CD4-positive, CD25-positive, alpha-beta regulatory T cell (primary cell): ENCODE data around the gene FNIP2. TPM values are rescaled to one million over a fixed set of nuclear protein-coding genes. Genes with fewer than 3 reads are reported as not detected.
A peak's percentile ranks its signal among the peaks of the same experiment; 100 is the strongest.

Experiments used
- ATAC-seq, 2 donors: fragments of 150-1000 bp; cut with Tn5 transposase; one replicate each; pipeline ENCODE4 v1.10.0; 2021; ENCODE audit warnings: low read depth in 2 of 2, moderate number of reproducible peaks in 2 of 2, moderate library complexity in 1 of 2
- DNase-seq, 3 donors: peaks; one replicate each; pipeline versions ENCODE4 v3.0.0 to v3.0.0-alpha.2; 2012 to 2022; ENCODE audit warnings: mixed read lengths in 1 of 3
- H3K27ac ChIP-seq: one replicate; pipeline ENCODE4 v1.7.0; 2013; ENCODE audit warnings: mild to moderate bottlenecking, low read length; ENCODE audit not compliant: insufficient read depth, poor library complexity, severe bottlenecking
- H3K27me3 ChIP-seq: one replicate; pipeline ENCODE4 v1.7.0; 2013; ENCODE audit warnings: low read length; ENCODE audit not compliant: control insufficient read depth, insufficient read depth
- H3K36me3 ChIP-seq: one replicate; pipeline ENCODE4 v1.7.0; 2013; ENCODE audit warnings: mild to moderate bottlenecking, low read length, moderate library complexity; ENCODE audit not compliant: control insufficient read depth, insufficient read depth
- H3K4me1 ChIP-seq: 2 replicates; pipeline ENCODE4 v1.7.0; 2013; ENCODE audit warnings: mild to moderate bottlenecking, low read length; ENCODE audit not compliant: insufficient read depth, control insufficient read depth, poor library complexity, severe bottlenecking
- H3K4me3 ChIP-seq: one replicate; pipeline ENCODE4 v1.7.0; 2013; ENCODE audit warnings: low read depth, mild to moderate bottlenecking, low read length, moderate library complexity
- H3K9me3 ChIP-seq, 2 experiments: 1 replicate in 1 of 2; 2 replicates in 1 of 2; pipeline ENCODE4 v1.7.0; 2013; ENCODE audit warnings: low read length in 2 of 2, mild to moderate bottlenecking in 1 of 2, moderate library complexity in 1 of 2; ENCODE audit not compliant: control insufficient read depth in 2 of 2
- H3K27ac Mint-ChIP-seq, 3 donors: one replicate each; pipeline ENCODE4 v1.8.0; 2020 to 2022; ENCODE audit warnings: mild to moderate bottlenecking in 3 of 3, mixed read lengths in 3 of 3, moderate library complexity in 2 of 3
- H3K27me3 Mint-ChIP-seq: one replicate; pipeline ENCODE4 v1.8.0; 2022; ENCODE audit warnings: mild to moderate bottlenecking, mixed read lengths
- H3K36me3 Mint-ChIP-seq: one replicate; pipeline ENCODE4 v1.8.0; 2020; ENCODE audit warnings: mixed read lengths
- H3K4me1 Mint-ChIP-seq, 4 donors: one replicate each; pipeline ENCODE4 v1.8.0; 2020 to 2022; ENCODE audit warnings: mixed read lengths in 4 of 4, mild to moderate bottlenecking in 1 of 4
- H3K4me3 Mint-ChIP-seq, 4 donors: one replicate each; pipeline ENCODE4 v1.8.0; 2020 to 2022; ENCODE audit warnings: mild to moderate bottlenecking in 4 of 4, mixed read lengths in 4 of 4, moderate library complexity in 3 of 4
- H3K9me3 Mint-ChIP-seq, 7 donors: one replicate each; pipeline ENCODE4 v1.8.0; 2020 to 2022; ENCODE audit warnings: mixed read lengths in 7 of 7, mild to moderate bottlenecking in 3 of 7, moderate library complexity in 2 of 7
- polyA plus RNA-seq, 4 donors: library from polyadenylated mRNA; unstranded; fragments of 300-500 nt; fragmentation: Illumina TruSeq; gene quantifications; one replicate each; pipeline ENCODE4 v1.2.3, GENCODE V29; 2021
- total RNA-seq: library from RNA; stranded (reverse); gene quantifications from one replicate; pipeline ENCODE4 v1.2.3, GENCODE V29; 2022

Gene FNIP2
- total and polyA plus RNA-seq, 5 donors from 2014 or later = 1.5 to 8.9 (median 2.3) TPM

DNA sequence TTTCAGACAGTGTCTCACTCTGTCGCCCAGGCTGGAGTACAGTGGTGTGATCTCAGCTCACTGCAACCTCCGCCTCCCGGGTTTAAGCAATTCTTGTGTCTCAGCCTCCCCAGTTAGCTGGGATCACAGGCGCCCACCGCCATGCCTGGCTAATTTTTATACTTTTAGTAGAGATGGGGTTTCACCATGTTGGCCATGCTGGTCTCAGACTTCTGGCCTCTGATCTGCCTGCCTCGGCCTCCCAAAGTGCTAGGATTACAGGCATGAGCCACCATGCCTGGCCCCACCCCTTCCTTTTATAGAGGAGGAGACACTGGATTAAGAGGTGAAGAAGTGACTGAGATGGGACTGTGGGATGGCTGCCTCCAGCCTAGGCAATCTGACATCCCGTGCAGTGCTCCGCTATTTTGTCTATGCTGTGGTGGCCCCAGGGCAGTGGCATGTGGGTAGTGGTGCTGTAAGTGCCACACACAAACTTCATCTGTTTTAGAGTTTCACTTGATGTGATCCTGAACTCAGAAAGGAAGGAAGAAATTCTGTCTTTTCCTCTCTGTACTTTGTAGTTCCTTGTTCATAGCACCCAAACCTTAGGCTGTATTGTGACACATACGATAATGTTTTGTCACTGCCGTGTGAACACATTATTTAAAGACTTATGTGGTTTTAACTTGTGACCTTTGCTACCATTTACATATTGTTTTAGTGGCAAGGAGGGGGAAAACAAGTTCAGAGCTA lies 48.9 kb downstream of the FNIP2 start:
- Histone ChIP-seq H3K4me1 (peaks cover 8% of the 10 kb centered on the region), H3K36me3 (no peaks in the 10 kb centered on the region), H3K27ac (no peak overlapping the region), H3K27me3 (no peaks in the 10 kb centered on the region), H3K4me3 (no peak overlapping the region), H3K9me3 (no peaks in the 10 kb centered on the region)
- ATAC-seq = no peak
- Mint-ChIP-seq H3K27me3 (no peaks in the 10 kb centered on the region), H3K36me3 (no peaks in the 10 kb centered on the region), H3K27ac (peak overlapping the region in 1 of 3 donors; percentile 68), H3K4me3 (no peak overlapping the region), H3K4me1 (peaks cover 0 to 24% (median 22%) of the 10 kb centered on the region in 4 donors), H3K9me3 (no peaks in the 10 kb centered on the region)
- peak in 2 of 3 donors; percentile 8 to 55 for DNase-seq

DNA sequence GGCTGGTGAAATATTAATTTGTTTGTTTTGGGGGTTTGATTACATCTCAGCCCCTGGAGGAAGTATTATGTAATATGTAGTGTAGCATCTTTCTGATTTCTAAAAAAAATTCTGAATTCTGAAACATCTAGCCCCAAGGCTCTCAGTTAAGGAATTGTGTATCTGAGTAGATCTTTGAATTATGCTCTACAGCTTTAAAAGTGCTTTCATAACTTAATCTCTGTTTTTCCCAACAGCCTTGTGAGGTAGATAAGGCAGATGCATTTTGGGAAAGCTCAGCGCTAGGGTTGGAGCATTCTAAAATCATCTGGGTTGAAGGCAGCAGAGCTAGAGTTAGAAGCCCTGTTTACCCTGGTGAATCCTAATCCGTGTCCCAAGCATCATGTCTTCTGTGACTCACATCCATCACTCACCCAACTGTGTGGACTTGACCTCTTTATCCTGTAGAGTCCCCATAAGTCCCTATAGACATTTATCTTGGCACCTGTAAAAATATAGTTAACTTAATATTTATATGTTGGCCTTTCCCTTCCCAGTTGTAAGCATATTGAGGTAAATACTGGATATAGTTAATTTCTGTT lies 49.8 kb downstream of the FNIP2 start:
- Histone ChIP-seq H3K4me3 (no peak overlapping the region), H3K27ac (no peak overlapping the region), H3K36me3 (no peaks in the 10 kb centered on the region), H3K9me3 (no peaks in the 10 kb centered on the region), H3K27me3 (no peaks in the 10 kb centered on the region), H3K4me1 (peaks cover 8% of the 10 kb centered on the region)
- no peak overlapping the region for H3K4me3 Mint-ChIP-seq
- no peaks in the 10 kb centered on the region for H3K27me3 Mint-ChIP-seq
- DNase-seq (no peak), ATAC-seq (no peak)
- no peaks in the 10 kb centered on the region for H3K36me3 Mint-ChIP-seq
- H3K9me3 Mint-ChIP-seq = no peaks in the 10 kb centered on the region
- H3K4me1 Mint-ChIP-seq = peaks cover 0 to 24% (median 22%) of the 10 kb centered on the region in 4 donors
- H3K27ac Mint-ChIP-seq = peak overlapping the region in 1 of 3 donors; percentile 68

DNA sequence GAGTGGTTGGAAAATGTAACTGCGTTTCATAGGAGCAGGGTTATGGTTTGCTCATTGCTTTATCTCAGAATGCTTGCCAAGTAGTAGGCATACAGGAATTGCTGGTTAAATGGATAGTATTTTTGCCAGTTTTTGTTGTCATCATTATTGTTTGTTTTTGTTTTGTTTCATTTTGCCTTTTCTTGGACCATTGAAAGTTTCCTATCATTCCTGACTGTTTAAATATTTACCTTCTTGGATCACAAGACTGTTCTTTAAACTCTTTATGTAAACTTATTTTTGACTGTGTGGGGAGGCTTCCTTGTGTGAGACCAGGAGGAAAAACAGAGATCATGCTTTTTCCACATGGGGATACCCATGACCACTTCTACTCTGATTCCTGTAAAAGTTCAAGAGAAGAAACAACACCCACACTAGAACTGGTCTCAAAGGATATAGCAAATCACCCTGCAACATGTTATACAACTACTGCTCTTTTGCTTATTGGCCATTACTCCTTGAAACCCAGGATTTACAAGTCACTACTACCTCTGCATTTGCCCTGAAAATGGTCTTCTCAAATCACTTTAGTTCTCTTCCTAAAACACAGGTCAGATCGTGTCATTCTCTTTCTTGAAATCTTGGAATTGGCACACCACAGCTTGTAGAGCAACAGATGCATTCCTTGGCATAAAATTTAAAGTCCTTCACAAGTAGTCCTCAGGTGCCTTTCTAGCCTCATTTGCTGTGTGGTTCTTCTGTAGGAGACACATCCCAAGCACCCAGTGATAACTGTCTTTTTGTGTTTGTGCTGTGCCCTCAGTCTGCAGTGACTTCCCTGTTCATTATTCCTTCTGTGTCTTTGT lies 51.3 kb downstream of the FNIP2 start:
- H3K27ac ChIP-seq = no peak overlapping the region
- H3K27me3 ChIP-seq = no peaks in the 10 kb centered on the region
- H3K4me3 ChIP-seq = no peak overlapping the region
- Mint-ChIP-seq H3K4me1 (peaks cover 0 to 31% (median 28%) of the 10 kb centered on the region in 4 donors), H3K27ac (no peak overlapping the region), H3K9me3 (no peaks in the 10 kb centered on the region), H3K36me3 (peaks cover 7% of the 10 kb centered on the region), H3K4me3 (no peak overlapping the region), H3K27me3 (no peaks in the 10 kb centered on the region)
- H3K4me1 ChIP-seq = peaks cover 8% of the 10 kb centered on the region
- ATAC-seq (no peak), DNase-seq (no peak)
- H3K36me3 ChIP-seq = no peaks in the 10 kb centered on the region
- H3K9me3 ChIP-seq = no peaks in the 10 kb centered on the region

DNA sequence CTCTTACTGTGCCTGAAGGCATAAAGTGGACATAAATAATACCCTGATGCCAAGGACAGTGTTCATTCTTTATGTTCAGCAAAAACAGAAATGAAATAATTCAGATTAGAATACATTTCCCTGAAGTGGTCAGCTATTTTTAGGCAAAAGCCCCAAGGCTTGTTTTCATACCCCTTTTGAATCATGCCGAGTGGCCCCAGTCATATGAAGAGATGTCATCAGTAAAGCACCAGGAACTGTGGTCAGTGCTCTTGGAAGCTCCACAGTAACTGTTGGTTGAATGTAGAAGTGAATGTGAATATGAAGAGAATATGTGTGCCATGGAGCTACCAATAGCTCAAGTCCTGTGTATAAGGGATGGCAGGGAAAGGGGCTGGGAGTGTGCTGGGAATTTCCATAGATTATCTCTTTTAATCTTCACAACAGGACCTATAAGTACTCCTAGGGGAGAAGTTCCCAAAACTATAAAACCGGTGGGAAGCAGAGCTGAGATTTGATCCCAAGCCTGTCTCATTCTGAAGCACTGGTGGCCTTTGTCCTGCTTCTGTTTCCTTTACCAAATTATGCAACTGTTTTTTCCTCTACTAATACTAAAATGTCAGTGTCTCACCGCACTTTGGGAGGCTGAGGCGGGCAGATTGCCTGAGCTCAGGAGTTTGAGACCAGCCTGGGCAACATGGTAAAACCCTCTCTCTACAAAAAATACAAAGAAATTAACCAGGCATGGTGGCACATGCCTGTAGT lies 52.6 kb downstream of the FNIP2 start:
- peaks cover 7 to 43% (median 38%) of the 10 kb centered on the region in 4 donors for H3K4me1 Mint-ChIP-seq
- peak overlapping the region in 1 of 3 donors; percentile 76 for H3K27ac Mint-ChIP-seq
- Histone ChIP-seq H3K27ac (no peak overlapping the region), H3K4me1 (peaks cover 17% of the 10 kb centered on the region), H3K27me3 (no peaks in the 10 kb centered on the region), H3K36me3 (no peaks in the 10 kb centered on the region), H3K4me3 (no peak overlapping the region), H3K9me3 (no peaks in the 10 kb centered on the region)
- no peak for ATAC-seq
- H3K9me3 Mint-ChIP-seq = no peaks in the 10 kb centered on the region
- H3K4me3 Mint-ChIP-seq = no peak overlapping the region
- no peak for DNase-seq
- H3K36me3 Mint-ChIP-seq = peaks cover 7% of the 10 kb centered on the region
- no peaks in the 10 kb centered on the region for H3K27me3 Mint-ChIP-seq

DNA sequence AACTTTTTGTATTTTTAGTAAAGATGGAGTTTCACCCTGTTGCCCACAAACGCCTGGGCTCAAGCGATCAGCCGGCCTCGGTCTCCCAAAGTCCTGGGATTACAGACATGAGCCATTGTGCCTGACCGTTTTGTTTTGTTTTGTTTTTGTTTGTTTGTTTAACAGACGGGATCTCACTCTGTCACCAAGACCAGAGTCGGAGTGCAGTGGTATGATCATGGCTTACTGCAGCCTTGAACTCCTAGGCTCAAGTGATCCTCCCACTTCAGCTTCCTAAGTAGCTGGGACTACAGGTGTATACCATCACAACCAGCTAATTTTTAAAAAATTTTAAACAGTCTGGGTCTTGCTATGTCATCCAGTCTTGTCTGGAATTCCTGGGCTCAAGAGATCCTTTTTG lies 53.5 kb downstream of the FNIP2 start:
- Histone ChIP-seq H3K27me3 (no peaks in the 10 kb centered on the region), H3K27ac (no peak overlapping the region), H3K9me3 (no peaks in the 10 kb centered on the region), H3K4me1 (peaks cover 27% of the 10 kb centered on the region), H3K4me3 (no peak overlapping the region), H3K36me3 (no peaks in the 10 kb centered on the region)
- Mint-ChIP-seq H3K27me3 (no peaks in the 10 kb centered on the region), H3K9me3 (no peaks in the 10 kb centered on the region), H3K4me1 (peaks cover 12 to 46% (median 40%) of the 10 kb centered on the region in 4 donors), H3K27ac (no peak overlapping the region), H3K4me3 (no peak overlapping the region), H3K36me3 (peaks cover 7% of the 10 kb centered on the region)
- ATAC-seq = no peak
- no peak for DNase-seq

DNA sequence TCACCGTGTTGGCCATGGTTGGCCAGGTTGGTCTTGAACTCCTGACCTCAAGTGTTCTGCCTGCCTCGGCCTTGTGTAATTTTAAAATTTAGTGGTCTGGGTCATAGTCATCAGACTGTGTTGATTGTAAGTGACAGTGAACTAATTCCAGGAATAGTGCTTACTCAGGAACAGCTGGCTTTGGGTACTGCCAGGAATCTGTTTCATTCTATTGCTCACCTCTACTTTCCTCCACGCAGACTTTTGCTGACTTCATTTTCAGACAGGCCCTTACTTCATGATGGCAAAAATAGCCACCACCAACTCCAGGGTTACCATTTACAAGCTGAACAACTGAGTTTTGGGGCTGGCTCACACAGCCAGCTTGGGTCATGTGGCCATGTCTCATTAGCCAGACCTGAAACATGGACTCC lies 54.6 kb downstream of the FNIP2 start:
- Mint-ChIP-seq H3K36me3 (peaks cover 7% of the 10 kb centered on the region), H3K4me3 (no peak overlapping the region), H3K9me3 (no peaks in the 10 kb centered on the region), H3K4me1 (peaks cover 12 to 44% (median 36%) of the 10 kb centered on the region in 4 donors), H3K27ac (no peak overlapping the region), H3K27me3 (no peaks in the 10 kb centered on the region)
- ATAC-seq = no peak
- Histone ChIP-seq H3K4me1 (peaks cover 20% of the 10 kb centered on the region), H3K27me3 (no peaks in the 10 kb centered on the region), H3K9me3 (no peaks in the 10 kb centered on the region), H3K4me3 (no peak overlapping the region), H3K36me3 (no peaks in the 10 kb centered on the region), H3K27ac (no peak overlapping the region)
- DNase-seq = no peak
